A549 (cell line): Measurements from ENCODE around the gene CLHC1.

Source experiments
- CBX8 ChIP-seq: fragments of 200-600 bp; sonication (generic); IDR thresholded peaks from 2 replicates; pipeline ENCODE4 v1.6.1; 2016
- CHD2 ChIP-seq: fragments of 150-350 bp; IDR thresholded peaks from 2 replicates; pipeline ENCODE4 v1.6.1; 2014; ENCODE audit warnings: low read length; ENCODE audit not compliant: partially characterized antibody
- CTCF ChIP-seq: fragments of >200 bp; sonication (Bioruptor Twin); formaldehyde crosslinking; IDR thresholded peaks from 3 replicates; pipeline ENCODE4 v1.5.1; 2016
- ELK1 ChIP-seq: fragments of 150-350 bp; IDR thresholded peaks from 2 replicates; pipeline ENCODE4 v1.6.1; 2014; ENCODE audit warnings: low read depth, mild to moderate bottlenecking, low read length
- EP300 ChIP-seq, 2 experiments: fragments of >200 bp; sonication (Bioruptor Twin); formaldehyde crosslinking; IDR thresholded peaks; 2 replicates in 1 of 2; 3 replicates in 1 of 2; pipeline ENCODE4 v1.6.1; 2016 to 2017
- MAZ ChIP-seq: fragments of 150-350 bp; IDR thresholded peaks from 2 replicates; pipeline ENCODE4 v1.6.1; 2014; ENCODE audit warnings: antibody characterized with exemption, low read depth, low read length, borderline replicate concordance
- MYC ChIP-seq: IDR thresholded peaks from 2 replicates; pipeline ENCODE4 v1.6.1; 2012; ENCODE audit warnings: mild to moderate bottlenecking, inconsistent platforms, low read length, improper control_type of control experiment, borderline replicate concordance
- NR3C1 ChIP-seq: fragments of >200 bp; sonication (Bioruptor Twin); formaldehyde crosslinking; IDR thresholded peaks from 3 replicates; pipeline ENCODE4 v1.6.1; 2017
- POLR2A ChIP-seq: IDR thresholded peaks from 2 replicates; pipeline ENCODE4 v1.6.1; 2012; ENCODE audit warnings: mild to moderate bottlenecking, low read length
- RAD21 ChIP-seq, 2 experiments: fragments of >200 bp in 1 of 2; sonication (Bioruptor Twin) in 1 of 2; formaldehyde crosslinking in 1 of 2; IDR thresholded peaks in 1 of 2; conservative IDR thresholded peaks in 1 of 2; 2 replicates in 1 of 2; 3 replicates in 1 of 2; pipeline ENCODE4 v1.6.1; 2012 to 2018; ENCODE audit warnings: inconsistent platforms in 1 of 2
- RCOR1 ChIP-seq: fragments of 150-350 bp; IDR thresholded peaks from 2 replicates; pipeline ENCODE4 v1.6.1; 2014; ENCODE audit warnings: antibody characterized with exemption, low read length, low read depth
- SMC3 ChIP-seq: fragments of >200 bp; sonication (Bioruptor Twin); formaldehyde crosslinking; IDR thresholded peaks from 3 replicates; pipeline ENCODE4 v1.6.1; 2018; ENCODE audit warnings: inconsistent platforms

- no peak for TF ChIP-seq CBX8
- TF ChIP-seq MYC: no peak
- no peak for TF ChIP-seq ELK1
- no peak for TF ChIP-seq RCOR1
- TF ChIP-seq CTCF: no peak
- TF ChIP-seq POLR2A: no peak
- TF ChIP-seq SMC3: no peak
- TF ChIP-seq NR3C1: no peak
- TF ChIP-seq CHD2: no peak
- TF ChIP-seq RAD21 (conservative IDR thresholded peaks at IDR 0.05 in 1 of 2, IDR thresholded peaks at IDR 0.05 in 1 of 2): no peak
- no peak for TF ChIP-seq MAZ
- no peak for TF ChIP-seq EP300 (IDR thresholded peaks at IDR 0.05)
Observed at GRCh38 chr2:55139305-55139704, 92.8 kb downstream of the CLHC1 start.
